ENCODE measurements around the gene KIAA2012. TPM values are rescaled to one million over a fixed set of nuclear protein-coding genes. Genes with fewer than 3 reads are reported as not detected.

Gene KIAA2012
- total and polyA plus RNA-seq, 2 of the 4 experiments (the other 2 are of a cell fraction), result under 0.01 to 0.09 TPM

DNA sequence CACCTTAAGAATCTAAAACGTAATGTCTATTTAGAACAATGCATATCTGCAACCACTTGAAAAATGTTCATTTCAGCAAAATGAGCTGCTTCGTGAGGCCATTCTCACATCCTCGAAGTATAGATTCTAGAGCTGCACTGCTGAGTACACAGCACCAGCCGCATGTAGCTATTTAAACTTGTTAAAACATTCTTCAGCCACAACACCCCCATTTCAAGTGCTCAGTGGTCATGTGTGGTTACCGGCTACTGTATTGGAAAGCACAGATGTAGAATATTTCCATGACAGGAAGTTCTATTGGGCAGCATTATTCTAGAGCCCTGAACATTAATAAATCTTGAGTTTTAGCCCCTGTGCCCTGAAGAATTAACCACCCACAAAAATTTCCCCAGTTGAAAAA is 130.3 kb downstream of the KIAA2012 start:
- Histone ChIP-seq H2AFZ (replicated peaks; ENCODE audit: low read length, poor library complexity) (no peak overlapping the region), H2BK5ac (ENCODE audit: low read depth, low read length, poor library complexity, severe bottlenecking) (no peak overlapping the region), H3K36me3 (ENCODE audit: control insufficient read depth, insufficient read depth, low read length) (peaks cover 17% of the 10 kb centered on the region), H2BK15ac (ENCODE audit: low read depth, low read length) (no peak overlapping the region), H3K27ac (ENCODE audit: insufficient read depth, low read length) (no peak overlapping the region), H3K18ac (ENCODE audit: low read depth, low read length) (no peak overlapping the region), H3K4me1 (ENCODE audit: control insufficient read depth, insufficient read depth, low read length) (no peaks in the 10 kb centered on the region), H2AK9ac (replicated peaks; ENCODE audit: low read depth, low read length, poor library complexity) (no peak overlapping the region), H3K14ac (replicated peaks; ENCODE audit: low read depth, low read length) (no peak overlapping the region), H3K56ac (ENCODE audit: extremely low read depth, insufficient read depth, low read length) (no peak overlapping the region), H3K4me3 (ENCODE audit: insufficient read depth, low read depth, low read length) (no peak overlapping the region), H4K20me1 (ENCODE audit: insufficient read depth, low read length) (no peaks in the 10 kb centered on the region), H3K79me1 (ENCODE audit: low read depth in 1 of 2, low read length in 2 of 2) (peaks cover 0 to 2% of the 10 kb centered on the region in 2 experiments; a peak in 2 of 4 replicates), H4K91ac (ENCODE audit: insufficient read depth, low read depth, low read length) (no peak overlapping the region), H3K4ac (ENCODE audit: low read depth, low read length) (no peak overlapping the region), H2BK120ac (ENCODE audit: low read depth, low read length) (no peak overlapping the region), H4K5ac (ENCODE audit: low read depth, low read length) (no peak overlapping the region), H3K23ac (ENCODE audit: low read depth, low read length) (no peak overlapping the region), H3K9me3 (ENCODE audit: control insufficient read depth, insufficient read depth, low read length) (no peaks in the 10 kb centered on the region), H2BK20ac (ENCODE audit: low read depth, low read length) (no peak overlapping the region), H4K8ac (ENCODE audit: low read depth in 2 of 2, low read length in 2 of 2) (no peak overlapping the region), H3K27me3 (ENCODE audit: control insufficient read depth, insufficient read depth, low read length) (no peaks in the 10 kb centered on the region), H3K9me1 (ENCODE audit: insufficient read depth, low read length) (no peaks in the 10 kb centered on the region), H2AK5ac (ENCODE audit: low read depth, low read length) (no peak overlapping the region), H3K4me2 (ENCODE audit: low read depth, low read length) (no peak overlapping the region), H3K9ac (ENCODE audit: low read depth, low read length) (no peak overlapping the region)
- intact Hi-C loops (cut with micrococcal nuclease), result no loop called here
- TF ChIP-seq RFX5 (IDR thresholded peaks at IDR 0.05; ENCODE audit: low read depth, low read length) (no peak), MXI1 (IDR thresholded peaks at IDR 0.05; ENCODE audit: borderline replicate concordance, low read depth, low read length) (no peak)
- dilution Hi-C loops (cut with HindIII; ENCODE audit: low sequenced_read_pairs, unreplicated experiment), result no loop called here
- WGBS, 2 experiments (ENCODE audit: extremely low coverage in 2 of 2, insufficient read length in 1 of 2), result 94% methylated on average over 2 of the region's 5 CpGs; no CpG with 5 or more reads in 1 of the 2 experiments
- no TSS peak for BruUV-seq (replicated peaks)
- in situ Hi-C loops (cut with MboI; ENCODE audit: low sequenced_read_pairs), result no loop called here
- POLR2A ChIA-PET (ENCODE audit: unreplicated experiment), result no interaction called here
- DNase-seq (no peak), ATAC-seq (ENCODE audit: low read depth) (no peak)
- CTCF ChIA-PET, result no interaction called here

All from IMR-90 (cell line).